Smooth muscle cell (in vitro differentiated cells): ENCODE results near the gene LHX8. TPM values are rescaled to one million over a fixed set of nuclear protein-coding genes. Genes with fewer than 3 reads are reported as not detected.

ENCODE experiments used
- DNase-seq: peaks from one replicate; lab custom pipeline; 2025; ENCODE audit not compliant: unreplicated experiment; lab: John Stamatoyannopoulos, UW
- H2AFZ ChIP-seq: fragments of 200-600 bp; sonication (generic); 2 replicates; pipeline ENCODE4 v1.6.0; 2016; ENCODE audit warnings: antibody characterized with exemption, low read depth, mild to moderate bottlenecking
- H3F3A ChIP-seq: fragments of 200-600 bp; sonication (generic); 2 replicates; pipeline ENCODE4 v1.6.0; 2017; ENCODE audit warnings: antibody characterized with exemption, low read depth
- H3K27ac ChIP-seq: fragments of 200-600 bp; sonication (generic); 2 replicates; pipeline ENCODE4 v1.5.1; 2016; ENCODE audit warnings: low read depth, mild to moderate bottlenecking
- H3K27me3 ChIP-seq: fragments of 200-600 bp; sonication (generic); 2 replicates; pipeline ENCODE4 v1.6.1; 2016; ENCODE audit warnings: low read depth, mild to moderate bottlenecking
- H3K36me3 ChIP-seq: fragments of 200-600 bp; sonication (generic); 2 replicates; pipeline ENCODE4 v1.5.1; 2016; ENCODE audit warnings: low read depth
- H3K4me1 ChIP-seq: fragments of 200-600 bp; sonication (generic); 2 replicates; pipeline ENCODE4 v1.5.1; 2016; ENCODE audit warnings: low read depth
- H3K4me2 ChIP-seq: fragments of 200-600 bp; sonication (generic); 2 replicates; pipeline ENCODE4 v1.6.0; 2016; ENCODE audit warnings: mild to moderate bottlenecking
- H3K4me3 ChIP-seq: fragments of 200-600 bp; sonication (generic); 2 replicates; pipeline ENCODE4 v1.5.1; 2016; ENCODE audit warnings: mild to moderate bottlenecking
- H3K79me2 ChIP-seq: fragments of 200-600 bp; sonication (generic); 2 replicates; pipeline ENCODE4 v1.6.0; 2016; ENCODE audit warnings: low read depth, mild to moderate bottlenecking
- H3K9ac ChIP-seq: fragments of 200-600 bp; sonication (generic); 2 replicates; pipeline ENCODE4 v1.6.0; 2016; ENCODE audit warnings: low read depth
- H3K9me3 ChIP-seq: fragments of 200-600 bp; sonication (generic); replicated peaks from 2 replicates; pipeline ENCODE4 v1.5.1; 2016; ENCODE audit warnings: low read depth
- H4K20me1 ChIP-seq: fragments of 200-600 bp; sonication (generic); 2 replicates; pipeline ENCODE4 v1.6.0; 2016; ENCODE audit warnings: low read depth
- CTCF ChIP-seq: fragments of 200-600 bp; sonication (generic); IDR thresholded peaks from 2 replicates; pipeline ENCODE4 v1.5.1; 2017; ENCODE audit warnings: borderline replicate concordance, mild to moderate bottlenecking, antibody characterized with exemption; ENCODE audit not compliant: insufficient read depth, poor library complexity, severe bottlenecking
- WGBS: methylation state at CpG from one replicate; pipeline ENCODE4 v1.1.7; 2016; ENCODE audit warnings: low lambda C conversion rate; 5-methylcytosine and 5-hydroxymethylcytosine counted together
- polyA plus RNA-seq: library from polyadenylated mRNA; unstranded; fragments of >200 nt; fragmentation: Nextera tagmentation; extraction: Ambion mirVana; gene quantifications from 2 replicates; pipeline ENCODE4 v1.2.1, GENCODE V29; 2016
- total RNA-seq: library from RNA; depleted of rRNA; stranded (reverse); fragments of >200 nt; gene quantifications from 2 replicates; pipeline ENCODE4 v1.2.3, GENCODE V29; 2014

The LHX8 gene
- total and polyA plus RNA-seq, 2 experiments from 2014 or later, result not detected

- 95% methylated on average over 2 of the region's 2 CpGs for WGBS
- H3K4me3 ChIP-seq, result no peak overlapping the region
- H3K36me3 ChIP-seq, result no peaks in the 10 kb centered on the region
- no peaks in the 10 kb centered on the region for H3K9me3 ChIP-seq
- no peaks in the 10 kb centered on the region for H3K27me3 ChIP-seq
- DNase-seq, result no peak
- H3K27ac ChIP-seq, result no peak overlapping the region
- no peak overlapping the region for H2AFZ ChIP-seq
- no peak overlapping the region for H3K9ac ChIP-seq
- no peaks in the 10 kb centered on the region for H3F3A ChIP-seq
- H3K4me1 ChIP-seq, result no peaks in the 10 kb centered on the region
- H3K4me2 ChIP-seq, result no peak overlapping the region
- H3K79me2 ChIP-seq, result no peaks in the 10 kb centered on the region
- no peaks in the 10 kb centered on the region for H4K20me1 ChIP-seq
- no peak for TF ChIP-seq CTCF
Observed at GRCh38 chr1:75170011-75170410, 35.8 kb downstream of the LHX8 start.

GRCh38 chr1:75170981-75171380 lies 36.8 kb downstream of the LHX8 start:
- Histone ChIP-seq H3K79me2 (no peaks in the 10 kb centered on the region), H3K9ac (no peak overlapping the region), H3K36me3 (no peaks in the 10 kb centered on the region), H4K20me1 (no peaks in the 10 kb centered on the region), H3K9me3 (peaks cover 3% of the 10 kb centered on the region), H3K4me2 (no peak overlapping the region), H3K4me3 (no peak overlapping the region), H3K27me3 (no peaks in the 10 kb centered on the region), H3K27ac (no peak overlapping the region), H3K4me1 (no peaks in the 10 kb centered on the region), H2AFZ (no peak overlapping the region), H3F3A (no peaks in the 10 kb centered on the region)
- no peak for TF ChIP-seq CTCF
- WGBS, result 91% methylated on average over 2 of the region's 2 CpGs
- no peak for DNase-seq

- 84% methylated on average over 1 of the region's 1 CpG for WGBS
- H3K36me3 ChIP-seq, result no peaks in the 10 kb centered on the region
- H3K27me3 ChIP-seq, result no peaks in the 10 kb centered on the region
- H3K9ac ChIP-seq, result no peak overlapping the region
- DNase-seq, result no peak
- H2AFZ ChIP-seq, result no peak overlapping the region
- H3K9me3 ChIP-seq, result peaks cover 3% of the 10 kb centered on the region
- H3K4me1 ChIP-seq, result no peaks in the 10 kb centered on the region
- no peaks in the 10 kb centered on the region for H4K20me1 ChIP-seq
- TF ChIP-seq CTCF, result no peak
- no peak overlapping the region for H3K4me2 ChIP-seq
- no peak overlapping the region for H3K4me3 ChIP-seq
- H3F3A ChIP-seq, result no peaks in the 10 kb centered on the region
- no peaks in the 10 kb centered on the region for H3K79me2 ChIP-seq
- no peak overlapping the region for H3K27ac ChIP-seq
Observed at GRCh38 chr1:75171876-75172275, 37.7 kb downstream of the LHX8 start.

- Histone ChIP-seq H3K27ac (no peak overlapping the region), H3K4me3 (no peak overlapping the region), H3K79me2 (no peaks in the 10 kb centered on the region), H3K4me1 (no peaks in the 10 kb centered on the region), H3K9ac (no peak overlapping the region), H3K36me3 (no peaks in the 10 kb centered on the region), H3K9me3 (peaks cover 3% of the 10 kb centered on the region), H3K27me3 (no peaks in the 10 kb centered on the region), H3K4me2 (no peak overlapping the region), H3F3A (no peaks in the 10 kb centered on the region), H2AFZ (no peak overlapping the region), H4K20me1 (no peaks in the 10 kb centered on the region)
- TF ChIP-seq CTCF, result no peak
- DNase-seq, result no peak
- 38% methylated on average over 1 of the region's 1 CpG for WGBS
Observed at GRCh38 chr1:75172556-75172955, 38.4 kb downstream of the LHX8 start.
